Measurements from ENCODE around the gene UBE4B.

DNA sequence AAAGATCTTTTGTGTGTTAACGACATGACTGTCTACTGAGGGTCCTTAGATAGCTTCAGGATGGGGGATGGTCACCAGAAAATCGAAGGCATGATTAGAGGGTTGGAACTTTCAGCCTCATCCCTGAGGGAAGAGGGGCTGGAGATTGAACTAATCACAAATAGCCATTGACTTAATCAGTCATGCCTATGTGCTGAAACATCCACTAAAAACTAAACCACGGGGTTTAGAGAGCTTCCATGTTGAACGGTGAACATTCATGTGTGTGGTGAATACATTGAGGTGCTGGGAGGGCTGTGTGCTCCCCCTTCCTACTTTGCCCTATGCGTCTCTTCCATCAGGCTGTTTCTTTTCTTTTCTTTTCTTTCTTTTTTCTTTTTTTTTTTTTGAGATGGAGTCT is 18.7 kb upstream of the UBE4B start:
- TF ChIP-seq ZFP30 (CRISPR knock-in tag; IDR thresholded peaks at IDR 0.05; ENCODE audit: borderline replicate concordance) (no peak), BRCA1 (IDR thresholded peaks at IDR 0.05) (no peak), BRCA1 (CRISPR knock-in tag; IDR thresholded peaks at IDR 0.05) (no peak), XRCC3 (IDR thresholded peaks at IDR 0.05) (no peak), PHF8 (IDR thresholded peaks at IDR 0.05; ENCODE audit: borderline replicate concordance, low read length) (no peak)
- TF ChIP-seq, protein P1, sequence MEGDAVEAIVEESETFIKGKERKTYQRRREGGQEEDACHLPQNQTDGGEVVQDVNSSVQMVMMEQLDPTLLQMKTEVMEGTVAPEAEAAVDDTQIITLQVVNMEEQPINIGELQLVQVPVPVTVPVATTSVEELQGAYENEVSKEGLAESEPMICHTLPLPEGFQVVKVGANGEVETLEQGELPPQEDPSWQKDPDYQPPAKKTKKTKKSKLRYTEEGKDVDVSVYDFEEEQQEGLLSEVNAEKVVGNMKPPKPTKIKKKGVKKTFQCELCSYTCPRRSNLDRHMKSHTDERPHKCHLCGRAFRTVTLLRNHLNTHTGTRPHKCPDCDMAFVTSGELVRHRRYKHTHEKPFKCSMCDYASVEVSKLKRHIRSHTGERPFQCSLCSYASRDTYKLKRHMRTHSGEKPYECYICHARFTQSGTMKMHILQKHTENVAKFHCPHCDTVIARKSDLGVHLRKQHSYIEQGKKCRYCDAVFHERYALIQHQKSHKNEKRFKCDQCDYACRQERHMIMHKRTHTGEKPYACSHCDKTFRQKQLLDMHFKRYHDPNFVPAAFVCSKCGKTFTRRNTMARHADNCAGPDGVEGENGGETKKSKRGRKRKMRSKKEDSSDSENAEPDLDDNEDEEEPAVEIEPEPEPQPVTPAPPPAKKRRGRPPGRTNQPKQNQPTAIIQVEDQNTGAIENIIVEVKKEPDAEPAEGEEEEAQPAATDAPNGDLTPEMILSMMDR (IDR thresholded peaks at IDR 0.05 in 2 of 3, conservative IDR thresholded peaks at IDR 0.05 in 1 of 3; ENCODE audit: insufficient read depth in 2 of 3, low read depth in 1 of 3, low read length in 3 of 3): no peak
- TF ChIP-seq, protein P2, sequence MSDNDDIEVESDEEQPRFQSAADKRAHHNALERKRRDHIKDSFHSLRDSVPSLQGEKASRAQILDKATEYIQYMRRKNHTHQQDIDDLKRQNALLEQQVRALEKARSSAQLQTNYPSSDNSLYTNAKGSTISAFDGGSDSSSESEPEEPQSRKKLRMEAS (CRISPR knock-in tag; IDR thresholded peaks at IDR 0.05): no peak
- TF ChIP-seq, protein P3, sequence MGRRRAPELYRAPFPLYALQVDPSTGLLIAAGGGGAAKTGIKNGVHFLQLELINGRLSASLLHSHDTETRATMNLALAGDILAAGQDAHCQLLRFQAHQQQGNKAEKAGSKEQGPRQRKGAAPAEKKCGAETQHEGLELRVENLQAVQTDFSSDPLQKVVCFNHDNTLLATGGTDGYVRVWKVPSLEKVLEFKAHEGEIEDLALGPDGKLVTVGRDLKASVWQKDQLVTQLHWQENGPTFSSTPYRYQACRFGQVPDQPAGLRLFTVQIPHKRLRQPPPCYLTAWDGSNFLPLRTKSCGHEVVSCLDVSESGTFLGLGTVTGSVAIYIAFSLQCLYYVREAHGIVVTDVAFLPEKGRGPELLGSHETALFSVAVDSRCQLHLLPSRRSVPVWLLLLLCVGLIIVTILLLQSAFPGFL (CRISPR knock-in tag; IDR thresholded peaks at IDR 0.05): no peak

Measured in K562 (cell line).